Central memory CD8-positive, alpha-beta T cell (primary cell): ENCODE results near the gene PHKB.

Experiments used
- ATAC-seq: fragments of 150-1000 bp; cut with Tn5 transposase; replicated peaks from 2 replicates; pipeline ENCODE4 v1.10.0; 2022; ENCODE audit warnings: mild to moderate bottlenecking, moderate FRiP score, moderate number of reproducible peaks; ENCODE audit not compliant: poor library complexity, severe bottlenecking; ENCODE audit errors: extremely low read depth
- DNase-seq, 2 donors: peaks; one replicate each; pipeline ENCODE4 v3.0.0; 2021; ENCODE audit warnings: low spot score in 2 of 2
- H3K27ac Mint-ChIP-seq: one replicate; pipeline ENCODE4 v1.8.0; 2022; ENCODE audit warnings: low read depth, mild to moderate bottlenecking, moderate library complexity, mixed read lengths
- H3K27me3 Mint-ChIP-seq: one replicate; pipeline ENCODE4 v1.8.0; 2022; ENCODE audit warnings: mixed read lengths
- H3K36me3 Mint-ChIP-seq: one replicate; pipeline ENCODE4 v1.8.0; 2022; ENCODE audit warnings: mild to moderate bottlenecking, moderate library complexity, mixed read lengths; ENCODE audit not compliant: insufficient read depth
- H3K4me1 Mint-ChIP-seq: one replicate; pipeline ENCODE4 v1.8.0; 2022; ENCODE audit warnings: mixed read lengths
- H3K4me3 Mint-ChIP-seq: one replicate; pipeline ENCODE4 v1.8.0; 2022; ENCODE audit warnings: mild to moderate bottlenecking, moderate library complexity, mixed read lengths
- H3K9me3 Mint-ChIP-seq: one replicate; pipeline ENCODE4 v1.8.0; 2022; ENCODE audit warnings: mixed read lengths

Gene PHKB

GRCh38 chr16:47627085-47627639 is 166.0 kb downstream of the PHKB start:
- peaks cover 23% of the 10 kb centered on the region for H3K4me1 Mint-ChIP-seq
- H3K36me3 Mint-ChIP-seq = peaks cover 1% of the 10 kb centered on the region
- H3K4me3 Mint-ChIP-seq = no peak overlapping the region
- H3K9me3 Mint-ChIP-seq = peaks cover 5% of the 10 kb centered on the region
- ATAC-seq (no peak), DNase-seq (no peak)
- no peaks in the 10 kb centered on the region for H3K27me3 Mint-ChIP-seq
- H3K27ac Mint-ChIP-seq = no peak overlapping the region

- DNase-seq (no peak), ATAC-seq (no peak)
- peaks cover 5% of the 10 kb centered on the region for H3K9me3 Mint-ChIP-seq
- H3K27me3 Mint-ChIP-seq = no peaks in the 10 kb centered on the region
- H3K36me3 Mint-ChIP-seq = peaks cover 1% of the 10 kb centered on the region
- no peak overlapping the region for H3K27ac Mint-ChIP-seq
- no peak overlapping the region for H3K4me3 Mint-ChIP-seq
- H3K4me1 Mint-ChIP-seq = peaks cover 23% of the 10 kb centered on the region
Measured at GRCh38 chr16:47627721-47628120, 166.6 kb downstream of the PHKB start.

- Mint-ChIP-seq H3K36me3 (no peaks in the 10 kb centered on the region), H3K4me3 (no peak overlapping the region), H3K27me3 (no peaks in the 10 kb centered on the region), H3K4me1 (peaks cover 18% of the 10 kb centered on the region), H3K9me3 (peaks cover 5% of the 10 kb centered on the region), H3K27ac (no peak overlapping the region)
- DNase-seq (no peak), ATAC-seq (no peak)
Measured at GRCh38 chr16:47631131-47631530, 170.0 kb downstream of the PHKB start.

GRCh38 chr16:47634126-47634525 is 173.0 kb downstream of the PHKB start:
- Mint-ChIP-seq H3K27ac (no peak overlapping the region), H3K9me3 (peaks cover 5% of the 10 kb centered on the region), H3K4me3 (no peak overlapping the region), H3K4me1 (peaks cover 18% of the 10 kb centered on the region), H3K36me3 (peaks cover 2% of the 10 kb centered on the region), H3K27me3 (no peaks in the 10 kb centered on the region)
- DNase-seq = no peak
- ATAC-seq = no peak

- no peak overlapping the region for H3K4me3 Mint-ChIP-seq
- no peaks in the 10 kb centered on the region for H3K27me3 Mint-ChIP-seq
- peaks cover 18% of the 10 kb centered on the region for H3K4me1 Mint-ChIP-seq
- H3K9me3 Mint-ChIP-seq = peaks cover 5% of the 10 kb centered on the region
- no peak for ATAC-seq
- H3K27ac Mint-ChIP-seq = no peak overlapping the region
- H3K36me3 Mint-ChIP-seq = peaks cover 2% of the 10 kb centered on the region
- DNase-seq = no peak
Measured at GRCh38 chr16:47634727-47635126, 173.6 kb downstream of the PHKB start.

- ATAC-seq (no peak), DNase-seq (no peak)
- Mint-ChIP-seq H3K4me3 (no peak overlapping the region), H3K4me1 (peaks cover 11% of the 10 kb centered on the region), H3K27me3 (no peaks in the 10 kb centered on the region), H3K36me3 (peaks cover 2% of the 10 kb centered on the region), H3K9me3 (no peaks in the 10 kb centered on the region), H3K27ac (no peak overlapping the region)
Measured at GRCh38 chr16:47636501-47637099, 175.5 kb downstream of the PHKB start.

- DNase-seq = no peak
- peaks cover 15% of the 10 kb centered on the region for H3K4me1 Mint-ChIP-seq
- no peak overlapping the region for H3K4me3 Mint-ChIP-seq
- peaks cover 5% of the 10 kb centered on the region for H3K36me3 Mint-ChIP-seq
- no peaks in the 10 kb centered on the region for H3K9me3 Mint-ChIP-seq
- no peak for ATAC-seq
- H3K27ac Mint-ChIP-seq = no peak overlapping the region
- no peaks in the 10 kb centered on the region for H3K27me3 Mint-ChIP-seq
Measured at GRCh38 chr16:47638175-47638574, 177.0 kb downstream of the PHKB start.

- DNase-seq (no peak), ATAC-seq (no peak)
- H3K27me3 Mint-ChIP-seq = no peaks in the 10 kb centered on the region
- H3K4me3 Mint-ChIP-seq = no peak overlapping the region
- H3K4me1 Mint-ChIP-seq = peaks cover 16% of the 10 kb centered on the region
- H3K9me3 Mint-ChIP-seq = no peaks in the 10 kb centered on the region
- no peak overlapping the region for H3K27ac Mint-ChIP-seq
- peaks cover 6% of the 10 kb centered on the region for H3K36me3 Mint-ChIP-seq
Measured at GRCh38 chr16:47640661-47641060, 179.5 kb downstream of the PHKB start.

- no peaks in the 10 kb centered on the region for H3K9me3 Mint-ChIP-seq
- peak overlapping the region; percentile 67 for H3K27ac Mint-ChIP-seq
- DNase-seq (no peak), ATAC-seq (peak; percentile 87)
- peaks cover 5% of the 10 kb centered on the region for H3K36me3 Mint-ChIP-seq
- peaks cover 16% of the 10 kb centered on the region for H3K4me1 Mint-ChIP-seq
- no peaks in the 10 kb centered on the region for H3K27me3 Mint-ChIP-seq
- no peak overlapping the region for H3K4me3 Mint-ChIP-seq
Measured at GRCh38 chr16:47643323-47644000, 182.3 kb downstream of the PHKB start.

GRCh38 chr16:47644166-47644565 is 183.0 kb downstream of the PHKB start:
- ATAC-seq (no peak), DNase-seq (no peak)
- Mint-ChIP-seq H3K9me3 (no peaks in the 10 kb centered on the region), H3K36me3 (peaks cover 6% of the 10 kb centered on the region), H3K27ac (peak overlapping the region; percentile 67), H3K27me3 (no peaks in the 10 kb centered on the region), H3K4me3 (no peak overlapping the region), H3K4me1 (peaks cover 16% of the 10 kb centered on the region)

GRCh38 chr16:47644661-47645060 is 183.5 kb downstream of the PHKB start:
- no peak overlapping the region for H3K4me3 Mint-ChIP-seq
- H3K27me3 Mint-ChIP-seq = no peaks in the 10 kb centered on the region
- DNase-seq = no peak
- H3K4me1 Mint-ChIP-seq = peaks cover 16% of the 10 kb centered on the region
- no peak overlapping the region for H3K27ac Mint-ChIP-seq
- ATAC-seq = no peak
- H3K36me3 Mint-ChIP-seq = peaks cover 6% of the 10 kb centered on the region
- H3K9me3 Mint-ChIP-seq = no peaks in the 10 kb centered on the region

- Mint-ChIP-seq H3K9me3 (no peaks in the 10 kb centered on the region), H3K27me3 (no peaks in the 10 kb centered on the region), H3K4me1 (peaks cover 16% of the 10 kb centered on the region), H3K27ac (no peak overlapping the region), H3K4me3 (no peak overlapping the region), H3K36me3 (peaks cover 10% of the 10 kb centered on the region)
- DNase-seq = no peak
- ATAC-seq = no peak
Measured at GRCh38 chr16:47646914-47647313, 185.8 kb downstream of the PHKB start.

- DNase-seq (no peak), ATAC-seq (no peak)
- no peak overlapping the region for H3K4me3 Mint-ChIP-seq
- H3K4me1 Mint-ChIP-seq = no peaks in the 10 kb centered on the region
- no peaks in the 10 kb centered on the region for H3K9me3 Mint-ChIP-seq
- no peak overlapping the region for H3K27ac Mint-ChIP-seq
- H3K27me3 Mint-ChIP-seq = no peaks in the 10 kb centered on the region
- H3K36me3 Mint-ChIP-seq = peaks cover 11% of the 10 kb centered on the region
Measured at GRCh38 chr16:47657032-47657431, 195.9 kb downstream of the PHKB start.
